GM19043 (cell line): ENCODE measurements around the gene GTF2IRD1.
"Not testable (repeated sequence)": the region's sequence is repeated elsewhere in the genome, so short reads cannot be mapped to it uniquely, and the experiment has no call there.

Source experiments
- ATAC-seq: cut with Tn5 transposase; IDR thresholded peaks from one replicate; pipeline ENCODE4 v1.9.1; 2021; ENCODE audit warnings: low read depth; ENCODE audit not compliant: unreplicated experiment

Gene GTF2IRD1

GRCh38 chr7:74507538-74508319 is 54.0 kb downstream of the GTF2IRD1 start:
- no peak for ATAC-seq

- not testable (repeated sequence) for ATAC-seq
Measured at GRCh38 chr7:74509453-74509852, 55.7 kb downstream of the GTF2IRD1 start.

- ATAC-seq: no peak
Measured at GRCh38 chr7:74511345-74511744, 57.6 kb downstream of the GTF2IRD1 start.

- ATAC-seq: no peak
Measured at GRCh38 chr7:74512762-74513161, 59.1 kb downstream of the GTF2IRD1 start.

- no peak for ATAC-seq
Measured at GRCh38 chr7:74514131-74514591, 60.5 kb downstream of the GTF2IRD1 start.

GRCh38 chr7:74515276-74515675 is 61.6 kb downstream of the GTF2IRD1 start:
- ATAC-seq: no peak

- no peak for ATAC-seq
Measured at GRCh38 chr7:74516214-74516613, 62.5 kb downstream of the GTF2IRD1 start.

GRCh38 chr7:74518041-74518440 is 64.3 kb downstream of the GTF2IRD1 start:
- no peak for ATAC-seq

- no peak for ATAC-seq
Measured at GRCh38 chr7:74518654-74519053, 64.9 kb downstream of the GTF2IRD1 start.

- no peak for ATAC-seq
Measured at GRCh38 chr7:74519395-74519794, 65.7 kb downstream of the GTF2IRD1 start.

- no peak for ATAC-seq
Measured at GRCh38 chr7:74521855-74522254, 68.1 kb downstream of the GTF2IRD1 start.

GRCh38 chr7:74522281-74522905 is 68.7 kb downstream of the GTF2IRD1 start:
- no peak for ATAC-seq

GRCh38 chr7:74523015-74523414 is 69.3 kb downstream of the GTF2IRD1 start:
- no peak for ATAC-seq

- ATAC-seq: no peak
Measured at GRCh38 chr7:74525140-74525539, 71.4 kb downstream of the GTF2IRD1 start.

GRCh38 chr7:74525881-74526280 is 72.2 kb downstream of the GTF2IRD1 start:
- no peak for ATAC-seq

- no peak for ATAC-seq
Measured at GRCh38 chr7:74526780-74527179, 73.1 kb downstream of the GTF2IRD1 start.

GRCh38 chr7:74527842-74528241 is 74.1 kb downstream of the GTF2IRD1 start:
- ATAC-seq: no peak

- ATAC-seq: not testable (repeated sequence)
Measured at GRCh38 chr7:74528773-74529172, 75.1 kb downstream of the GTF2IRD1 start.

- ATAC-seq: no peak
Measured at GRCh38 chr7:74535951-74536356, 82.2 kb downstream of the GTF2IRD1 start.

GRCh38 chr7:74541937-74542336 is 88.2 kb downstream of the GTF2IRD1 start:
- ATAC-seq: not testable (repeated sequence)

GRCh38 chr7:74542558-74543117 is 88.9 kb downstream of the GTF2IRD1 start:
- no peak for ATAC-seq
